ENCODE data around the gene CRAT.

- TF ChIP-seq POLR2A (IDR thresholded peaks at IDR 0.05), result no peak
- TF ChIP-seq CTCF (IDR thresholded peaks at IDR 0.05), result no peak
Measured at GRCh38 chr9:129071526-129072126, 39.0 kb downstream of the CRAT start.
